Spleen (tissue), 11 donors: Measurements from ENCODE around the gene C3orf22. TPM values are rescaled to one million over a fixed set of nuclear protein-coding genes. Genes with fewer than 3 reads are reported as not detected.

Experiments used
- DNase-seq: peaks from one replicate; pipeline ENCODE4 v3.0.0-alpha.2; 2020
- H3K27ac ChIP-seq, 8 donors: fragments of 200-600 bp; sonication (generic) in 7 of 8; 1 replicate in 4 of 8; 2 replicates in 4 of 8; pipeline versions ENCODE4 v1.5.0 to v1.8.0; 2016 to 2021; ENCODE audit warnings: inconsistent platforms in 4 of 8, mild to moderate bottlenecking in 4 of 8, moderate library complexity in 1 of 8
- H3K27me3 ChIP-seq, 7 donors: fragments of 200-600 bp; sonication (generic) in 6 of 7; replicated peaks in 1 of 7; 1 replicate in 4 of 7; 2 replicates in 3 of 7; pipeline versions ENCODE4 v1.5.0 to v1.8.0; 2016 to 2021; ENCODE audit warnings: inconsistent platforms in 3 of 7, mild to moderate bottlenecking in 1 of 7
- H3K36me3 ChIP-seq, 6 donors: fragments of 200-600 bp; sonication (generic) in 5 of 6; 1 replicate in 4 of 6; 2 replicates in 2 of 6; pipeline versions ENCODE4 v1.5.0 to v1.8.0; 2016 to 2021; ENCODE audit warnings: inconsistent platforms in 2 of 6
- H3K4me1 ChIP-seq, 6 donors: fragments of 200-600 bp; sonication (generic) in 5 of 6; 1 replicate in 3 of 6; 2 replicates in 3 of 6; pipeline versions ENCODE4 v1.5.0 to v1.8.0; 2016 to 2021; ENCODE audit warnings: inconsistent platforms in 3 of 6
- H3K4me3 ChIP-seq, 8 donors: fragments of 200-600 bp; sonication (generic) in 7 of 8; 1 replicate in 4 of 8; 2 replicates in 4 of 8; pipeline versions ENCODE4 v1.5.0 to v1.8.0; 2016 to 2021; ENCODE audit warnings: inconsistent platforms in 4 of 8, mild to moderate bottlenecking in 4 of 8, moderate library complexity in 2 of 8
- H3K9me3 ChIP-seq, 8 donors: fragments of 200-600 bp; sonication (generic) in 7 of 8; 1 replicate in 4 of 8; 2 replicates in 4 of 8; pipeline versions ENCODE4 v1.5.0 to v1.8.0; 2016 to 2021; ENCODE audit warnings: inconsistent platforms in 4 of 8
- POLR2A ChIP-seq, 3 donors: fragments of 450-650 bp; IDR thresholded peaks; one replicate each; pipeline ENCODE4 v1.5.1; 2017; ENCODE audit warnings: antibody characterized with exemption in 3 of 3, mild to moderate bottlenecking in 1 of 3
- POLR2AphosphoS5 ChIP-seq, 3 donors: sonication (generic); formaldehyde crosslinking; IDR thresholded peaks; one replicate each; pipeline ENCODE4 v1.5.1; 2017; ENCODE audit warnings: antibody characterized with exemption in 3 of 3
- WGBS, 5 donors: extraction: QIAGEN DNeasy Blood & Tissue Kit in 3 of 5; methylation state at CpG; one replicate each; pipeline versions ENCODE4 v1.1.5 to v1.1.7; 2013 to 2018; 5-methylcytosine and 5-hydroxymethylcytosine counted together
- intact Hi-C: fragments of 100-400 bp; cut with DNase I; formaldehyde crosslinking; loops from one replicate; pipeline ENCODE4 v1.15.0; 2023; ENCODE audit warnings: low total_unique reads
- polyA plus RNA-seq, 3 donors: library from polyadenylated mRNA; stranded (reverse); fragments of 200-250 nt; gene quantifications; one replicate each; pipeline ENCODE4 v1.2.1, GENCODE V29; 2013
- total RNA-seq, 7 donors: library from RNA; depleted of rRNA in 3 of 7; stranded (reverse); fragments of >200 nt in 3 of 7; fragmentation: NEBNext Ultra II Directional in 4 of 7; extraction: Animal tissue kit (Norgen Biotek cat#: 25700) in 4 of 7; gene quantifications; one replicate each; pipeline versions ENCODE4 v1.1.0 to v1.2.1, GENCODE V29; 2016 to 2021
- TF ChIP-seq, protein P1 (sequence below), 11 experiments: fragments of 200-600 bp in 7 of 11; fragments of 450-650 bp in 4 of 11; sonication (generic) in 4 of 11; IDR thresholded peaks in 8 of 11; conservative IDR thresholded peaks in 3 of 11; 1 replicate in 7 of 11; 2 replicates in 4 of 11; pipeline versions ENCODE4 v1.4.0 to v1.8.0; 2016 to 2021; ENCODE audit warnings: antibody characterized with exemption in 11 of 11, inconsistent platforms in 4 of 11, mild to moderate bottlenecking in 1 of 11
- donor health status: healthy with polysubstance abuse.
- donor health status: DM: no; HTN: no; CAD: no; lungs with moderate emphysema.
- donor health status: DM: no; HTN: no; CAD: no.
- donor health status: Bipolar disorder and iron deficiency.
- donor health status: healthy.
- donor health status: DM: no; HTN: no; CAD: no.
- donor health status: DM: yes; HTN: yes; CAD: no.

C3orf22 gene
- total and polyA plus RNA-seq, 10 donors = not detected

DNA sequence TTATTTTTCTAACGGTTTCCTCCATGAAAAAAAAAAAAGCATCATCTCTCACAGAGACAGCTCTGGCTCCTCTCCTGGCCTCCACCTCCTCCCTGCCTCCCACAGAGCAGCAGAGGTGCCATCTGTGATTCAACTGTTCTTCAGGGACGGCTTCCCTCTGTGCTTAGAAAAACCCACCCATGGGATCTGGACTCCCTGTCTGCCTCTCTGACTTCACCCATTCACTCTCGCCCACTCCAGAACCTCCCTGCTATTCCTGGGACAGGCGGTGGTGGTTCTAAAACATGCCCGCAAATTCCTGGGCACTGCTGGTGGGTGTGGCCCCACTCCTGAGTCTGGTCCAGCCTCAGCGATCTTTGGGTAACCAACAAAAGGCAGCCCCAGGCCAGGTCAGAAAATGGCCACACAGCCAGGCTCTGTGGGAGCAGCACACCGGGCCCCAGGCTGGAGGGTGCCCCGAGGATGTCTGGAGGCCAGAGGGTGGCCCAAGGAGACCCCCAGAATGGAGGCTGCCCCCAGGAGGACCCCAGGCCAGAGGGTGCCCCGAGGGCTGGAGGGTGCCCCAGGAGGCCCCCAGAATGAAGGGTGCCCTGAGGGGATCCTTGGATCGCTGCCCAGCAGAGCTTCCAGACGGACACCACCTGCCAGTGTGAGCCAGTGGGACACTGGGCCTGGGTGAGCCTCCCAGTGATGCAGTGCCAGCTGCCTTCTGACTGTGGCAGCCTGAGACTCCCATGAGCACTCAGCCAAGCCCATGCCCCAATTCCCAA, 37.4 kb downstream of the C3orf22 start:
- intact Hi-C loops = loop anchor here (10.0 kb wide), 1 partner anchor 133 kb away; the partner anchor contains the start of gene TXNRD3
- WGBS, 5 donors = 68 to 89% (median 84%) methylated on average over 6 to 11 of the region's 11 CpGs

DNA sequence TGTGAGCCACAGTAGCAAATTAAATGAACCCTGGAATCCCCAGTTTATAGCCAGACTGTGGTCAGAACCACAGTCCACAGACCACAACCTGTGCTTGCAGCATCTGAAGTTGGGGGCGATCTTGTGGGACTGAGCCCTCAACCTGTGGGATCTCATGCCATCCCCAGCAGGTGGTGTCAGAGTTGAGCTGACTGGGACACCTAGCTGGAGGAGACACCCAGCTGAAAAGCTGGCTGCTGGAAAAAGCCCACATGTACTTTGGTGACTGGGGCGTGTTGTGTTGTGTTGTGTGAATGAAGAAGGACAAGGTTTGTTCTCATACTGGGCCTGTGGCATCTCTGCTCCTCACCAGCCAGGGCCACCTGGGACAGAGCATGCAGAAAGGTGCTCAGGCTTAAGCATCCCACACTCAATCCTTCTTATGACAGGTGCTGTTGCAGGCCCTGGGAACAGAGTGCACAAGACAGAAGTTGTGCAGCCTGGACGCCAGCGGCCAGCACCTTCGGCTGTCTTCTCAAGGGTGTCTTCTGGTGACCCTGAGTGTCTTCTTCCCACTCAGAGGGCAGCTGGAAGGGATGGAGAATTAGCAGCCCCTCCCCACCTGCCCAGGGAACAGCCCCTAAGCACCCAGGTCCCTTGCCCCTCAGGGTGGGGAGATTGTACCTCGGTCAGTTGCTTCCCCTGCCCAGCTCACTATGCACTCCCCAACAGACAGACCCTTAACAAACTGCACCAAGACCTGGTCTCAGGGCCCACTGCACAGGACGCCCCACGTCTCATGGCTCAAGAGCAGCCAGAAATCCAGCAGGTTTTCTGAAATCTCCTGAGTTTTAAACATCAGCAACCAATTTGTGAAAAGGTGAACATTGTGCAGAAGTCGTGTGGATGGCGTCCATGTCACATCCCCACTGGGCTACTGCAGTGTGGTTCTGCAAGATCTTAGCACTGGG, 39.0 kb downstream of the C3orf22 start:
- H3K4me1 ChIP-seq = peaks cover 0 to 28% (median 19%) of the 10 kb centered on the region in 6 donors
- H3K27me3 ChIP-seq = peaks cover 0 to 43% (median 13%) of the 10 kb centered on the region in 7 donors
- no peak overlapping the region for H3K27ac ChIP-seq
- H3K4me3 ChIP-seq = no peak overlapping the region
- DNase-seq = peak; percentile 55
- H3K36me3 ChIP-seq = no peaks in the 10 kb centered on the region
- WGBS, 5 donors = 70 to 86% (median 80%) methylated on average over 7 to 10 of the region's 10 CpGs
- intact Hi-C loops = loop anchor here (10.0 kb wide), 1 partner anchor 135 kb away; the partner anchor contains the start of gene TXNRD3
- H3K9me3 ChIP-seq = no peaks in the 10 kb centered on the region
- TF ChIP-seq, protein P1, sequence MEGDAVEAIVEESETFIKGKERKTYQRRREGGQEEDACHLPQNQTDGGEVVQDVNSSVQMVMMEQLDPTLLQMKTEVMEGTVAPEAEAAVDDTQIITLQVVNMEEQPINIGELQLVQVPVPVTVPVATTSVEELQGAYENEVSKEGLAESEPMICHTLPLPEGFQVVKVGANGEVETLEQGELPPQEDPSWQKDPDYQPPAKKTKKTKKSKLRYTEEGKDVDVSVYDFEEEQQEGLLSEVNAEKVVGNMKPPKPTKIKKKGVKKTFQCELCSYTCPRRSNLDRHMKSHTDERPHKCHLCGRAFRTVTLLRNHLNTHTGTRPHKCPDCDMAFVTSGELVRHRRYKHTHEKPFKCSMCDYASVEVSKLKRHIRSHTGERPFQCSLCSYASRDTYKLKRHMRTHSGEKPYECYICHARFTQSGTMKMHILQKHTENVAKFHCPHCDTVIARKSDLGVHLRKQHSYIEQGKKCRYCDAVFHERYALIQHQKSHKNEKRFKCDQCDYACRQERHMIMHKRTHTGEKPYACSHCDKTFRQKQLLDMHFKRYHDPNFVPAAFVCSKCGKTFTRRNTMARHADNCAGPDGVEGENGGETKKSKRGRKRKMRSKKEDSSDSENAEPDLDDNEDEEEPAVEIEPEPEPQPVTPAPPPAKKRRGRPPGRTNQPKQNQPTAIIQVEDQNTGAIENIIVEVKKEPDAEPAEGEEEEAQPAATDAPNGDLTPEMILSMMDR (IDR thresholded peaks at IDR 0.05 in 8 of 11, conservative IDR thresholded peaks at IDR 0.05 in 3 of 11) = no peak
- TF ChIP-seq POLR2AphosphoS5 (IDR thresholded peaks at IDR 0.05) (no peak), POLR2A (IDR thresholded peaks at IDR 0.05) (no peak)

More for the DNA sequence above, 37.4 kb downstream of the C3orf22 start:
- Histone ChIP-seq H3K9me3 (no peaks in the 10 kb centered on the region), H3K27ac (no peak overlapping the region), H3K27me3 (peaks cover 0 to 57% (median 16%) of the 10 kb centered on the region in 7 donors), H3K36me3 (no peaks in the 10 kb centered on the region), H3K4me1 (peaks cover 3 to 43% (median 28%) of the 10 kb centered on the region in 6 donors), H3K4me3 (no peak overlapping the region)
- peak; percentile 69 for DNase-seq
- TF ChIP-seq POLR2A (IDR thresholded peaks at IDR 0.05) = no peak
- TF ChIP-seq POLR2AphosphoS5 (IDR thresholded peaks at IDR 0.05) = no peak
- TF ChIP-seq, protein P1 (IDR thresholded peaks at IDR 0.05 in 8 of 11, conservative IDR thresholded peaks at IDR 0.05 in 3 of 11) = no peak

DNA sequence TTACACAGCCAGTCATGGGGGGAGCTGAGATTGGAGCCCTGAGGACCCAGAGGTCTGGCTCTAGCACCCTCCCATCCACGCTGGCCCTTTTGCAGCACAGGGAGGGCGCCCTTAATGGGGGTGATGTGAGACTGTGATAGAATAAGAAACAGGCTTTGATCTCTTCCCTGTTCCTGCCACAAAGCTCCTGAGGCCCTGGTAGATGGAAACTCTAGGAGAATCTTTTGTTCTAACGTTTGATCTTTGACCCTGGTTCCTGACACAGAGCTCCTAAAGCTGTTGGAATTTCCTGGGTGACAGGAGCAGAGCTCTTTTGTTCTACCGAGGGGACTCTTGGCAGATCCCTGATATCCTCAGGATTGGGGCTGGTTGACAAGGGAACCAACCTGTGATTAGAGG, 40.0 kb downstream of the C3orf22 start:
- Histone ChIP-seq H3K27ac (no peak overlapping the region), H3K36me3 (no peaks in the 10 kb centered on the region), H3K9me3 (no peaks in the 10 kb centered on the region), H3K4me1 (peaks cover 0 to 18% (median 9%) of the 10 kb centered on the region in 6 donors), H3K27me3 (peaks cover 0 to 33% (median 3%) of the 10 kb centered on the region in 7 donors), H3K4me3 (no peak overlapping the region)
- intact Hi-C loops = no loop called here
- WGBS, 5 donors = 57 to 80% (median 76%) methylated on average over 4 of the region's 4 CpGs
- DNase-seq = peak; percentile 3
- TF ChIP-seq, protein P1 (IDR thresholded peaks at IDR 0.05 in 8 of 11, conservative IDR thresholded peaks at IDR 0.05 in 3 of 11) = no peak
- TF ChIP-seq POLR2AphosphoS5 (IDR thresholded peaks at IDR 0.05) (no peak), POLR2A (IDR thresholded peaks at IDR 0.05) (no peak)
